Adrenal gland (tissue), 12 donors: ENCODE results near the gene C9orf78. TPM values are rescaled to one million over a fixed set of nuclear protein-coding genes. Genes with fewer than 3 reads are reported as not detected.

Experiments used
- DNase-seq, 7 donors: peaks; one replicate each; pipeline ENCODE4 v3.0.0-alpha.2; 2019 to 2020
- H3K27ac ChIP-seq, 5 donors: fragments of 200-600 bp; sonication (generic) in 4 of 5; 1 replicate in 3 of 5; 2 replicates in 2 of 5; pipeline versions ENCODE4 v1.5.1 to v1.8.0; 2016 to 2020; ENCODE audit warnings: mild to moderate bottlenecking in 1 of 5
- H3K27me3 ChIP-seq: fragments of 200-600 bp; 2 replicates; pipeline ENCODE4 v1.8.0; 2021
- H3K36me3 ChIP-seq, 2 donors: fragments of 200-600 bp; replicated peaks in 1 of 2; 1 replicate in 1 of 2; 2 replicates in 1 of 2; pipeline versions ENCODE4 v1.5.1 to v1.8.0; 2018 to 2022
- H3K4me1 ChIP-seq, 2 donors: fragments of 200-600 bp; replicated peaks in 1 of 2; 1 replicate in 1 of 2; 2 replicates in 1 of 2; pipeline versions ENCODE4 v1.5.1 to v1.8.0; 2018 to 2021
- H3K4me3 ChIP-seq, 4 donors: fragments of 200-600 bp; sonication (generic) in 3 of 4; one replicate each; pipeline ENCODE4 v1.5.1; 2016 to 2018
- H3K9me3 ChIP-seq, 3 donors: fragments of 200-600 bp; sonication (generic) in 1 of 3; replicated peaks in 1 of 3; 1 replicate in 2 of 3; 2 replicates in 1 of 3; pipeline versions ENCODE4 v1.5.1 to v1.8.0; 2016 to 2021
- POLR2A ChIP-seq, 2 donors: fragments of 450-650 bp; IDR thresholded peaks; one replicate each; pipeline ENCODE4 v1.6.1; 2017; ENCODE audit warnings: antibody characterized with exemption in 2 of 2, mild to moderate bottlenecking in 2 of 2, moderate library complexity in 1 of 2
- WGBS, 4 donors: extraction: QIAGEN DNeasy Blood & Tissue Kit in 2 of 4; methylation state at CpG; one replicate each; pipeline versions ENCODE4 v1.1.5 to v1.1.7; 2013 to 2017; 5-methylcytosine and 5-hydroxymethylcytosine counted together
- intact Hi-C, 2 donors: fragments of 100-400 bp; cut with DNase I; formaldehyde crosslinking; loops; one replicate each; pipeline versions ENCODE4 v1.14.1 to v1.15.0; 2022 to 2023
- polyA plus RNA-seq, 3 donors: library from polyadenylated mRNA; stranded (reverse); fragments of 200-250 nt in 2 of 3; fragments of 350-450 nt in 1 of 3; fragmentation: Illumina TruSeq in 1 of 3; extraction: RNeasy Lipid Tissue Mini Kit (QIAGEN cat#74804) in 1 of 3; gene quantifications; one replicate each; pipeline ENCODE4 v1.2.3, GENCODE V29; 2013 to 2014
- total RNA-seq, 9 donors: library from RNA; depleted of rRNA in 4 of 9; stranded (reverse); fragments of >200 nt in 4 of 9; fragments of 120-200 nt in 1 of 9; fragmentation: NEBNext Ultra II Directional in 1 of 9; extraction: Animal tissue kit (Norgen Biotek cat#: 25700) in 1 of 9; gene quantifications; one replicate each; pipeline versions ENCODE4 v1.1.0 to v1.2.4, GENCODE V29; 2013 to 2023
- TF ChIP-seq, protein P1 (sequence below), 6 experiments: fragments of 450-650 bp in 4 of 6; fragments of 200-600 bp in 2 of 6; sonication (generic) in 1 of 6; IDR thresholded peaks; 1 replicate in 5 of 6; 2 replicates in 1 of 6; pipeline versions ENCODE4 v1.5.1 to v1.8.0; 2016 to 2021; ENCODE audit warnings: antibody characterized with exemption in 6 of 6, mild to moderate bottlenecking in 2 of 6, moderate library complexity in 1 of 6
- donor health status: healthy with polysubstance abuse.
- donor health status: Bipolar disorder and iron deficiency.
- donor health status: DM: yes; HTN: yes; CAD: no.
- donor health status: DM: no; HTN: no; CAD: no.
- donor health status: DM: no; HTN: no; CAD: no.
- donor health status: DM: yes; HTN: yes; CAD: no.

The C9orf78 gene
- total and polyA plus RNA-seq, 12 donors: 35.6 to 116 (median 43.2) TPM

DNA sequence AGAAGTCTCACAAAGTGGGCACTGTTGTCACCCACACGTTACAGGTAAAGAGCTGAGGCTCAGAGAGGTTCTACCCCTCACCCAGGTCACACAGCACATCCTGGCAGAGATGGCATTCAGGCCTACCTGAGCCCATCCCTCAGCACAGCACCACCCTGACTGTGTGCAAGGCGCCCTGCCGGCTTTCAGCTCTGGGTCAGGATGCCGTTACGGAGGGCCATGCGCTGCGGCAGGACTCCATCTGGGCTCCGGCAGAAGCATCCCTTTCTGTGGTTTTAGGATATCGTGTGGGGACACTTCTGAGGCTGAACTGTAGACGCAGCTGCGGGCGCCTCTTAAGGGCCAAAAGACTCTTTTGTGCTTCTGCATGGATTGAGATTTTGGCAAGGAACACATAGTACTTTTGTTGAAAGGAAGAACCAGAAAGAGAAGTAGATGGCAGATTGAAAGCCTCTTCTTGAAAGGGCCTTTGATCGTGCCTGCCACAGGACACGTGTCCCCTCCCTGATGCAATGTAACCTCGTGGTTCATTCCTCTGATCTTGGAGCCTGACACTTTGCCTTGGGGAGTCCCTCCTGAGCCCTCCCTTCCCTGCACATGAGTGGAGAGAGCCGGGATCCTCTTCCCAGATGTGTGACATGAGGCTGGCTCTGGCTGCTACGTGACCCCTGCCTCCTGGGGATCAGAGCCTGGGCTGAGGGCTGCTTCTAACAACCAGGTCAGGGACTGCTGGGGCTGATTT, 31.5 kb upstream of the C9orf78 start:
- TF ChIP-seq, protein P1, sequence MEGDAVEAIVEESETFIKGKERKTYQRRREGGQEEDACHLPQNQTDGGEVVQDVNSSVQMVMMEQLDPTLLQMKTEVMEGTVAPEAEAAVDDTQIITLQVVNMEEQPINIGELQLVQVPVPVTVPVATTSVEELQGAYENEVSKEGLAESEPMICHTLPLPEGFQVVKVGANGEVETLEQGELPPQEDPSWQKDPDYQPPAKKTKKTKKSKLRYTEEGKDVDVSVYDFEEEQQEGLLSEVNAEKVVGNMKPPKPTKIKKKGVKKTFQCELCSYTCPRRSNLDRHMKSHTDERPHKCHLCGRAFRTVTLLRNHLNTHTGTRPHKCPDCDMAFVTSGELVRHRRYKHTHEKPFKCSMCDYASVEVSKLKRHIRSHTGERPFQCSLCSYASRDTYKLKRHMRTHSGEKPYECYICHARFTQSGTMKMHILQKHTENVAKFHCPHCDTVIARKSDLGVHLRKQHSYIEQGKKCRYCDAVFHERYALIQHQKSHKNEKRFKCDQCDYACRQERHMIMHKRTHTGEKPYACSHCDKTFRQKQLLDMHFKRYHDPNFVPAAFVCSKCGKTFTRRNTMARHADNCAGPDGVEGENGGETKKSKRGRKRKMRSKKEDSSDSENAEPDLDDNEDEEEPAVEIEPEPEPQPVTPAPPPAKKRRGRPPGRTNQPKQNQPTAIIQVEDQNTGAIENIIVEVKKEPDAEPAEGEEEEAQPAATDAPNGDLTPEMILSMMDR (IDR thresholded peaks at IDR 0.05): no peak
- TF ChIP-seq POLR2A (IDR thresholded peaks at IDR 0.05): no peak
- H3K4me1 ChIP-seq: no peaks in the 10 kb centered on the region
- peaks cover 0 to 34% of the 10 kb centered on the region in 2 donors for H3K36me3 ChIP-seq
- no peaks in the 10 kb centered on the region for H3K9me3 ChIP-seq
- intact Hi-C loops: no loop called here
- no peak for DNase-seq
- WGBS, 4 donors: 80 to 84% (median 81%) methylated on average over 10 to 17 of the region's 17 CpGs
- no peak overlapping the region for H3K27ac ChIP-seq
- no peaks in the 10 kb centered on the region for H3K27me3 ChIP-seq
- no peak overlapping the region for H3K4me3 ChIP-seq

DNA sequence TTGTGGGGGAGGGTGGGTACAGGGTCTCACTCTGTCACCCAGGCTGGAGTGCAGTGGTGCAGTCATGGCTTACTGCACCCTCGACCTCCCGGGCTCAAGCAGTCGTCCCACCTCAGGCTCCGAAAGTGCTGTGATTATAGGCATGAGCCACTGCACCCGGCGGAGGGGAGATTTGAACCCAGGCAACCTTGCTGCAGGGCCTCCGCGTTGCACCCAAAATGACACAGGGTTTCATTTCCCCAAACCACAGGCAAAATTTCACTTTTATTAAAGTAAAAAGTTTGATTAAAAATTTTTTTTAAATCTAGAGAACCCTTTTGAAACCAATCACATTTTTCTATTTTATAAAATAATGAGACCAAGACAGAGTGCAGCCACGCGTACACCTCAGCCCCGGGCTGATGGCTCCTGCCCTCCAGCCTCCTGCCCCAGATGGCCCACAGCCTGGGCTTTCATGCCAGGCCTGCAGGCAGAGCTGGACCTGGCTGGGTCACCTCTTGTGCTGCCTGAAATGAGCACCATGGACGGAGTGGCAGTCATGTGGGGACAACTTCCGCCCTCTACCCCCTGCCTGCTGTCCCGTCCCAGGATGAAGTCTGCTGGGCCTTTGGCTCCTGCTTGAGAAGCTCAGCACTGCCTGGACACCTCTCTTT, 30.7 kb upstream of the C9orf78 start:
- 71 to 86% (median 79%) methylated on average over 11 to 14 of the region's 14 CpGs for WGBS, 4 donors
- intact Hi-C loops: no loop called here
- no peaks in the 10 kb centered on the region for H3K4me1 ChIP-seq
- no peak overlapping the region for H3K4me3 ChIP-seq
- H3K27me3 ChIP-seq: no peaks in the 10 kb centered on the region
- no peak overlapping the region for H3K27ac ChIP-seq
- no peak for DNase-seq
- peaks cover 0 to 41% of the 10 kb centered on the region in 2 donors for H3K36me3 ChIP-seq
- H3K9me3 ChIP-seq: no peaks in the 10 kb centered on the region
- TF ChIP-seq, protein P1 (IDR thresholded peaks at IDR 0.05): no peak
- TF ChIP-seq POLR2A (IDR thresholded peaks at IDR 0.05): no peak

DNA sequence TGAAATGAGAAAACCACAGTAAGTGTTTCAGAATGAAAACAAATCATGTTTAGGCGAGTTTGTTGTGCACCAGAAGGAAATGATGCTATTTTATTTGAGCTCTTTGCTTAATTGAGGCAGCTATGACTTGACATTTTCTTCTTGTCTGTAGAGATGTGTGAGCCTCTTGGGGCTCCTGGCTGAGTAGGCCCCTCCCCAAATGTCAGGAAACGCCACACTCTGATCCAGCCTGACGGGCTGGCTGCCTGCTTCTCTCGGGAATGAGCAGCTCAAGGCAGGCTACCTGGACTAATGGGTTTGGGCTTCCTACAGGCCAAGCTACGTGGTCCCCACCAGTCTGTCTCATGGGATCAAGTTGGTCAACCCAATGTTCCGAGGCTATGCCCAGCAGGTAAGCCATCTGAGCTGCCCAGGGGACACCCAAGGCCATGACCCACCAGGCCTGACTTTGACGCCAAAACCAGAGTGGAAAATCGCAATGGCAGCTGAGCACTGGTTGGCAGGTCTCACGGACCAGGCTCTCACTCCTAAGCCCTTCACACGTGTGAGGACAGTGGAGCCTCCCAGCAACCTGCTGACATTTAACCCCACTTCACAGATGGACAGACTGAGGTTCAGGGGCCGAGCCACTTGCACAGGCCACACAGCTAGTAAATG, 30.0 kb upstream of the C9orf78 start:
- no peak for TF ChIP-seq POLR2A (IDR thresholded peaks at IDR 0.05)
- TF ChIP-seq, protein P1 (IDR thresholded peaks at IDR 0.05): no peak
- WGBS, 4 donors: 54 to 66% (median 64%) methylated on average over 5 to 11 of the region's 11 CpGs
- intact Hi-C loops: no loop called here
- Histone ChIP-seq H3K9me3 (no peaks in the 10 kb centered on the region), H3K36me3 (peaks cover 0 to 44% of the 10 kb centered on the region in 2 donors), H3K4me1 (no peaks in the 10 kb centered on the region), H3K27me3 (no peaks in the 10 kb centered on the region), H3K4me3 (no peak overlapping the region), H3K27ac (no peak overlapping the region)
- DNase-seq: no peak

DNA sequence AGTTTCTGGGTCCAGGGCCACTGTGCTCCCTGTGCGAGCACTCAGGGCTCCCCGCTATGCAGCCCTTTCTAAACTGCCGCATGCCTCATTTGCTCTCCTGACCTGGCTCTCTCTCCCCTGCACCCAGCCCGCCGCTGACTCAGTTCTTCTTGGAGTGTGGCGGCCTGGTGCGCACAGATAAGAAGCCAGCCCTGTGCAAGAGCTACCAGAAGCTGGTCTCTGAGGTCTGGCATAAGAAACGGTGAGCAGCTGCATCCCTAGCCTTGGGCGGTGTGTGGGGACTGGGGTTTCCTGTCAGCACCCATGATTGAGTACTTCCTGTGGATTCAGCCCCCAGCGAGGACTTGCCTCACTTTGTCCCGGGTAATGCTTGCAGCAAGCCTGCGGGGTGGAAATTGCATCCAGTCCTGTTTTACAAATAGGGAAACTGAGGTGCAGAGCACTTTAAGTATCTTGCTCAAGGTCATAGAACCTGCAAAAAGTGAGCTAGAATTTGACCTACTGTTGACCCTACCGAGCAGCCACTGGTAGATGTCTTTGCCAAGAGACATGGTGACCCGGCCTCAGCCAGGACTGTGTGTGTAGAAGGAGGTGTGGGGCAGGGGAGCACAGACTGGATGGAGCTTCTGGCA, 28.1 kb upstream of the C9orf78 start:
- no peaks in the 10 kb centered on the region for H3K27me3 ChIP-seq
- no peak for TF ChIP-seq POLR2A (IDR thresholded peaks at IDR 0.05)
- TF ChIP-seq, protein P1 (IDR thresholded peaks at IDR 0.05): no peak
- peaks cover 0 to 53% of the 10 kb centered on the region in 2 donors for H3K36me3 ChIP-seq
- DNase-seq: no peak
- H3K4me3 ChIP-seq: no peak overlapping the region
- intact Hi-C loops: no loop called here
- H3K27ac ChIP-seq: no peak overlapping the region
- WGBS, 4 donors: 58 to 69% (median 63%) methylated on average over 10 to 14 of the region's 14 CpGs
- H3K9me3 ChIP-seq: no peaks in the 10 kb centered on the region
- no peaks in the 10 kb centered on the region for H3K4me1 ChIP-seq
